ENCODE data around the gene FKBP1A. TPM values are rescaled to one million over a fixed set of nuclear protein-coding genes. Genes with fewer than 3 reads are reported as not detected.

FKBP1A gene
- total RNA-seq: 100 to 1,000 TPM; 145 to 308 TPM
- polyA plus RNA-seq: 100 to 1,000 TPM; 246 to 465 TPM
- long read RNA-seq, donor 1, transcript FKBP1A-210 (3 exons, 562 nt): minor isoform, 6 of 211 reads
- long read RNA-seq, donor 1, transcript FKBP1A-204 (5 exons, 1,622 nt): major isoform, 188 of 211 reads
- long read RNA-seq, donor 1, partial matches to known transcripts: 6 of 211 reads
- long read RNA-seq, donor 1, other reads (novel, unspliced or antisense): 0 of 211 reads
- long read RNA-seq, donor 2, transcript FKBP1A-204 (5 exons, 1,622 nt): major isoform, 51 of 67 reads
- long read RNA-seq, donor 2, transcript FKBP1A-202 (4 exons, 747 nt): minor isoform, 12 of 67 reads
- long read RNA-seq, donor 2, partial matches to known transcripts: 0 of 67 reads
- long read RNA-seq, donor 2, other reads (novel, unspliced or antisense): 0 of 67 reads
- long read RNA-seq, donor 3, transcript FKBP1A-204 (5 exons, 1,622 nt): major isoform, 62 of 74 reads
- long read RNA-seq, donor 3, transcript FKBP1A-202 (4 exons, 747 nt): minor isoform, 5 of 74 reads
- long read RNA-seq, donor 3, partial matches to known transcripts: 0 of 74 reads
- long read RNA-seq, donor 3, other reads (novel, unspliced or antisense): 0 of 74 reads
- long read RNA-seq, donor 4, transcript FKBP1A-202 (4 exons, 747 nt): minor isoform, 6 of 61 reads
- long read RNA-seq, donor 4, transcript FKBP1A-204 (5 exons, 1,622 nt): major isoform, 49 of 61 reads
- long read RNA-seq, donor 4, transcript FKBP1A-203 (4 exons, 976 nt): minor isoform, 5 of 61 reads
- long read RNA-seq, donor 4, partial matches to known transcripts: 0 of 61 reads
- long read RNA-seq, donor 4, other reads (novel, unspliced or antisense): 0 of 61 reads
- long read RNA-seq, donor 5, transcript FKBP1A-202 (4 exons, 747 nt): minor isoform, 17 of 218 reads
- long read RNA-seq, donor 5, transcript FKBP1A-203 (4 exons, 976 nt): minor isoform, 5 of 218 reads
- long read RNA-seq, donor 5, transcript FKBP1A-210 (3 exons, 562 nt): minor isoform, 6 of 218 reads
- long read RNA-seq, donor 5, transcript FKBP1A-204 (5 exons, 1,622 nt): major isoform, 166 of 218 reads
- long read RNA-seq, donor 5, partial matches to known transcripts: 8 of 218 reads
- long read RNA-seq, donor 5, other reads (novel, unspliced or antisense): 14 of 218 reads

DNA sequence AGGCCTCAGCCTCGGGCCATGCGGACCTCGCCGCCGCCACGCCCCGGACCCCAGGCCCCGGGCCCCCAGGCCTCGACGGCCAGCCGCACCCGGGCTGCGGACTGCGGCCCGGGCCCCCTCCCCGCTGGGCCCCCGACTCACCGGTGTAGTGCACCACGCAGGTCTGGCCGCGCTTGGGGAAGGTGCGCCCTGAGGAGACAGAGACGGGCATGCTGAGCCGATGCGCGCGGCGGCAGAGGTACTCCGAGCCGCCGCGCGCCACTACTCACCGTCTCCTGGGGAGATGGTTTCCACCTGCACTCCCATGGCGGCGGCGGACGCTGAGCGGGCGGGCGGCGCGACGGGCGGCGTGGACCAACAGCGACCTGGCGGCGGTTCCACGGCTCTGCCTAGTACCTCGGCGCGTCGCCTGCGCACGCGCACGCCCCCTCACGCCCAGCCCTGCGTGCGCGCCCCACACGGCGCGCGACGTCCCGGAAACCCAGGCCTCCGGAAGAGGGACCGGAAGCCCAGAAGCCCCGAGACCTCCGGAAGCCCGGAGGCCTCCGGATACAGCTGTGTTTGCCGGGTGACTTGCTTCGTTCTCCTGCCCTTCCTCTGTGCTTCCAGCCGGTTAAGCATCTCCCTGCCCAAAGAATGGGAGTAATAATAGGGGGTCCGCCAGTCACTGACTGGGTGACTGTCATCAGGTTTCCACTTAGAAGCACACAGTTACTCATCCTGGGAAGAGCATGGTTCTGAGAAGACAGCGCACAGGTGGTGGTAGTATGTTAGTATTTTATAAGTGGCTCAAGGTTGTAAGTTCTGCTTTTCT, at the start of gene FKBP1A:
TSS of gene FKBP1A (minus strand) at position 362 of the 814 bp plus-strand sequence. CDS start at position 306, 56 bp downstream.
- Histone ChIP-seq H3K4me1 (ENCODE audit: control insufficient read depth in 5 of 5, insufficient read depth in 5 of 5, low read length in 5 of 5) (peaks cover 8 to 41% (median 18%) of the 10 kb centered on the region in 5 donors), H3K9ac (ENCODE audit: insufficient read depth in 1 of 2, low read length in 2 of 2) (peak within 1 kb of the TSS; percentile 51 to 80), H3K27ac (ENCODE audit: low read depth in 1 of 2, low read length in 1 of 2) (peak within 1 kb of the TSS; percentile 86 to 91), H3K27me3 (ENCODE audit: control insufficient read depth in 3 of 3, insufficient read depth in 3 of 3, low read length in 2 of 3) (peaks cover 0 to 12% (median 11%) of the 10 kb centered on the region in 3 donors), H3K4me3 (peak within 1 kb of the TSS; percentile 91), H3K36me3 (ENCODE audit: control insufficient read depth in 4 of 4, insufficient read depth in 4 of 4, low read length in 4 of 4) (peaks cover 0 to 8% (median 2%) of the 10 kb centered on the region in 4 donors), H3K9me3 (ENCODE audit: control insufficient read depth in 4 of 4, insufficient read depth in 3 of 4, low read length in 3 of 4) (no peaks in the 10 kb centered on the region)
- peak; percentile 92 to 97 (median 95) for DNase-seq
- WGBS, 2 donors: 1% methylated on average over 67 to 79 of the region's 79 CpGs
- ATAC-seq (ENCODE audit: insufficient read depth, low FRiP score): peak; percentile 96
- TF ChIP-seq CTCF (IDR thresholded peaks at IDR 0.05; ENCODE audit: control extremely low read depth, extremely low read depth): no peak

- Histone ChIP-seq H3K9me3 (ENCODE audit: control insufficient read depth in 4 of 4, insufficient read depth in 3 of 4, low read length in 3 of 4) (no peaks in the 10 kb centered on the region), H3K9ac (ENCODE audit: insufficient read depth in 1 of 2, low read length in 2 of 2) (no peak overlapping the region), H3K36me3 (ENCODE audit: control insufficient read depth in 4 of 4, insufficient read depth in 4 of 4, low read length in 4 of 4) (peaks cover 31 to 58% (median 41%) of the 10 kb centered on the region in 4 donors), H3K27me3 (ENCODE audit: control insufficient read depth in 3 of 3, insufficient read depth in 3 of 3, low read length in 2 of 3) (no peaks in the 10 kb centered on the region), H3K4me1 (ENCODE audit: control insufficient read depth in 5 of 5, insufficient read depth in 5 of 5, low read length in 5 of 5) (no peaks in the 10 kb centered on the region), H3K27ac (ENCODE audit: low read depth in 1 of 2, low read length in 1 of 2) (no peak overlapping the region), H3K4me3 (no peak overlapping the region)
- DNase-seq (no peak), ATAC-seq (ENCODE audit: insufficient read depth, low FRiP score) (no peak)
- 88 to 93% methylated on average over 2 of the region's 2 CpGs for WGBS, 2 donors
- no peak for TF ChIP-seq CTCF (IDR thresholded peaks at IDR 0.05; ENCODE audit: control extremely low read depth, extremely low read depth)
Observed at GRCh38 chr20:1442304-1442703, 49.5 kb upstream of the FKBP1A start.

GRCh38 chr20:1441133-1441532, 48.3 kb upstream of the FKBP1A start:
- TF ChIP-seq CTCF (IDR thresholded peaks at IDR 0.05; ENCODE audit: control extremely low read depth, extremely low read depth): no peak
- Histone ChIP-seq H3K36me3 (ENCODE audit: control insufficient read depth in 4 of 4, insufficient read depth in 4 of 4, low read length in 4 of 4) (peaks cover 25 to 48% (median 32%) of the 10 kb centered on the region in 4 donors), H3K4me1 (ENCODE audit: control insufficient read depth in 5 of 5, insufficient read depth in 5 of 5, low read length in 5 of 5) (no peaks in the 10 kb centered on the region), H3K9me3 (ENCODE audit: control insufficient read depth in 4 of 4, insufficient read depth in 3 of 4, low read length in 3 of 4) (no peaks in the 10 kb centered on the region), H3K27me3 (ENCODE audit: control insufficient read depth in 3 of 3, insufficient read depth in 3 of 3, low read length in 2 of 3) (no peaks in the 10 kb centered on the region), H3K9ac (ENCODE audit: insufficient read depth in 1 of 2, low read length in 2 of 2) (no peak overlapping the region), H3K27ac (ENCODE audit: low read depth in 1 of 2, low read length in 1 of 2) (no peak overlapping the region), H3K4me3 (peak overlapping the region; percentile 4)
- no peak for DNase-seq
- ATAC-seq (ENCODE audit: insufficient read depth, low FRiP score): no peak
- WGBS, 2 donors: 74 to 78% methylated on average over 3 of the region's 3 CpGs

Measured in lung (tissue), 16 donors.